ENCODE results near the gene TRPM2. TPM values are rescaled to one million over a fixed set of nuclear protein-coding genes. Genes with fewer than 3 reads are reported as not detected.

The TRPM2 gene
- total and polyA plus RNA-seq, 2 of the 4 experiments (the other 2 are of a cell fraction), result not detected

DNA sequence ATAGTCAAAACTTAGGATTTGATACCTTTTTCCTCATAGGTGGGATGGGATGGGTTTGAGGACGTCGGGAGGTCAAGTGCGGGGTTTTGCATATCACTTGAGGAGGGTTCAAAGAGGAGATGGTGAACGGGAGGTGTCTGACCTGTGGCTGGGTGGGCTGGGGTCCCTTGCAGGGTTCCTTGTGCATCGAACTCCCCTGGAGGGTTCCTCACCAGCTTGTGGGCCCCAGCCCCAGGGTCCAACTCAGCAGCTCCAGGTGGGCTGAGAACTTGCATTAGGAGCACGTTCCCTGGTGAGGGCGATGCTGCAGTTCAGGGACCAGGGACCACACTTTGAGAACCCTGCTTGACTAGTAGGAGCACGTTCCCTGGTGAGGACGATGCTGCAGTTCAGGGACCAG lies 23.2 kb downstream of the TRPM2 start:
- Histone ChIP-seq H3K4me2 (ENCODE audit: low read depth, low read length) (no peak overlapping the region), H2BK5ac (ENCODE audit: low read depth, low read length, poor library complexity, severe bottlenecking) (no peak overlapping the region), H3K36me3 (ENCODE audit: control insufficient read depth, insufficient read depth, low read length) (no peaks in the 10 kb centered on the region), H4K91ac (ENCODE audit: insufficient read depth, low read depth, low read length) (no peak overlapping the region), H3K9ac (ENCODE audit: low read depth, low read length) (no peak overlapping the region), H3K4ac (ENCODE audit: low read depth, low read length) (no peak overlapping the region), H4K20me1 (ENCODE audit: insufficient read depth, low read length) (no peaks in the 10 kb centered on the region), H3K14ac (replicated peaks; ENCODE audit: low read depth, low read length) (no peak overlapping the region), H3K23ac (ENCODE audit: low read depth, low read length) (no peak overlapping the region), H3K9me3 (ENCODE audit: control insufficient read depth, insufficient read depth, low read length) (peaks cover 14% of the 10 kb centered on the region), H3K56ac (ENCODE audit: extremely low read depth, insufficient read depth, low read length) (no peak overlapping the region), H3K9me1 (ENCODE audit: insufficient read depth, low read length) (no peaks in the 10 kb centered on the region), H2AK9ac (replicated peaks; ENCODE audit: low read depth, low read length, poor library complexity) (no peak overlapping the region), H4K5ac (ENCODE audit: low read depth, low read length) (no peak overlapping the region), H3K4me1 (ENCODE audit: control insufficient read depth, insufficient read depth, low read length) (no peaks in the 10 kb centered on the region), H4K8ac (ENCODE audit: low read depth in 2 of 2, low read length in 2 of 2) (no peak overlapping the region), H3K18ac (ENCODE audit: low read depth, low read length) (no peak overlapping the region), H2BK120ac (ENCODE audit: low read depth, low read length) (no peak overlapping the region), H3K27ac (ENCODE audit: insufficient read depth, low read length) (no peak overlapping the region), H3K4me3 (ENCODE audit: insufficient read depth, low read depth, low read length) (no peak overlapping the region), H3K27me3 (ENCODE audit: control insufficient read depth, insufficient read depth, low read length) (peaks cover 2% of the 10 kb centered on the region), H2BK15ac (ENCODE audit: low read depth, low read length) (no peak overlapping the region), H2AFZ (replicated peaks; ENCODE audit: low read length, poor library complexity) (no peak overlapping the region), H2AK5ac (ENCODE audit: low read depth, low read length) (no peak overlapping the region), H2BK20ac (ENCODE audit: low read depth, low read length) (no peak overlapping the region), H3K79me1 (ENCODE audit: low read depth in 1 of 2, low read length in 2 of 2) (no peaks in the 10 kb centered on the region)
- ChIA-PET POLR2A (ENCODE audit: unreplicated experiment) (no interaction called here), CTCF (no interaction called here)
- TF ChIP-seq MXI1 (IDR thresholded peaks at IDR 0.05; ENCODE audit: borderline replicate concordance, low read depth, low read length) (no peak), RCOR1 (IDR thresholded peaks at IDR 0.05; ENCODE audit: insufficient replicate concordance, low read length) (no peak), POLR2A (IDR thresholded peaks at IDR 0.05; ENCODE audit: low read depth, low read length) (no peak), BHLHE40 (IDR thresholded peaks at IDR 0.05; ENCODE audit: low read depth, low read length) (no peak), ELK1 (IDR thresholded peaks at IDR 0.05; ENCODE audit: borderline replicate concordance, low read depth, low read length) (no peak), MAFK (IDR thresholded peaks at IDR 0.05; ENCODE audit: low read depth, low read length) (no peak), MAZ (IDR thresholded peaks at IDR 0.05; ENCODE audit: borderline replicate concordance, low read depth, low read length) (no peak), NFE2L2 (IDR thresholded peaks at IDR 0.05; ENCODE audit: low read depth, low read length) (no peak), RFX5 (IDR thresholded peaks at IDR 0.05; ENCODE audit: low read depth, low read length) (no peak), USF2 (IDR thresholded peaks at IDR 0.05; ENCODE audit: low read depth, low read length) (no peak), FOS (IDR thresholded peaks at IDR 0.05; ENCODE audit: low read depth, low read length) (no peak), CEBPB (IDR thresholded peaks at IDR 0.05; ENCODE audit: low read depth, low read length) (no peak), SMC3 (IDR thresholded peaks at IDR 0.05; ENCODE audit: low read depth, low read length) (no peak), CTCF (conservative IDR thresholded peaks at IDR 0.05; ENCODE audit: low read depth, low read length) (no peak), RAD21 (IDR thresholded peaks at IDR 0.05; ENCODE audit: low read length) (no peak), CHD1 (IDR thresholded peaks at IDR 0.05; ENCODE audit: low read depth, low read length) (no peak)
- DNase-seq (no peak), ATAC-seq (ENCODE audit: low read depth) (no peak)
- in situ Hi-C loops (cut with MboI; ENCODE audit: low sequenced_read_pairs) (no loop called here), dilution Hi-C loops (cut with HindIII; ENCODE audit: low sequenced_read_pairs, unreplicated experiment) (no loop called here), intact Hi-C loops (cut with micrococcal nuclease) (no loop called here)
- no TSS peak for BruUV-seq (replicated peaks)
- WGBS, 2 experiments (ENCODE audit: extremely low coverage in 2 of 2, insufficient read length in 1 of 2), result 66% methylated on average over 4 of the region's 9 CpGs; no CpG with 5 or more reads in 1 of the 2 experiments

All from IMR-90 (cell line).